BJ (cell line): Measurements from ENCODE around the gene CHCHD6. TPM values are rescaled to one million over a fixed set of nuclear protein-coding genes. Genes with fewer than 3 reads are reported as not detected.

Experiments used
- CTCF ChIA-PET: fragments of 350-600 bp; formaldehyde crosslinking; extraction: SDS; loops from one replicate; lab custom pipeline; 2021; ENCODE audit warnings: antibody characterized with exemption, inconsistent platforms; lab: Yijun Ruan, JAX
- POLR2A ChIA-PET: fragments of 300-600 bp; sonication (Branson Sonifier 250); formaldehyde crosslinking; extraction: SDS; loops from one replicate; lab custom pipeline; 2021; ENCODE audit warnings: antibody characterized with exemption; lab: Charles Lee
- DNase-seq: peaks from one replicate; pipeline ENCODE4 v3.0.0-alpha.2; 2011; ENCODE audit warnings: low read depth
- H3K27me3 ChIP-seq: 2 replicates; pipeline ENCODE4 v1.6.0; 2011; ENCODE audit warnings: low read length; ENCODE audit not compliant: control insufficient read depth, insufficient read depth
- H3K36me3 ChIP-seq: 2 replicates; pipeline ENCODE4 v1.5.1; 2011; ENCODE audit warnings: low read length; ENCODE audit not compliant: control insufficient read depth, insufficient read depth
- H3K4me3 ChIP-seq: 2 replicates; pipeline ENCODE4 v1.5.1; 2011; ENCODE audit warnings: low read depth, mild to moderate bottlenecking, control low read depth, low read length
- CTCF ChIP-seq: IDR thresholded peaks from 2 replicates; pipeline ENCODE4 v1.5.1; 2011; ENCODE audit warnings: low read depth, mild to moderate bottlenecking, control low read depth, inconsistent platforms, low read length, moderate library complexity; ENCODE audit not compliant: insufficient read depth
- polyA plus RNA-seq: library from polyadenylated mRNA; depleted of rRNA; stranded (reverse); fragments of >200 nt; gene quantifications from 2 replicates; pipeline ENCODE4 v1.2.3, GENCODE V29; 2011

CHCHD6 gene
- polyA plus RNA-seq, 1 experiment = 23.7 TPM

GRCh38 chr3:126925411-126926171, 221.6 kb downstream of the CHCHD6 start:
- TF ChIP-seq CTCF = no peak
- no peaks in the 10 kb centered on the region for H3K36me3 ChIP-seq
- ChIA-PET CTCF (interaction anchor here (1.9 kb wide), 1 partner anchor 172 kb away, joined by 6 read pairs; no protein-coding TSS in a partner anchor), POLR2A (no interaction called here)
- no peak for DNase-seq
- no peak overlapping the region for H3K4me3 ChIP-seq
- no peaks in the 10 kb centered on the region for H3K27me3 ChIP-seq

DNA sequence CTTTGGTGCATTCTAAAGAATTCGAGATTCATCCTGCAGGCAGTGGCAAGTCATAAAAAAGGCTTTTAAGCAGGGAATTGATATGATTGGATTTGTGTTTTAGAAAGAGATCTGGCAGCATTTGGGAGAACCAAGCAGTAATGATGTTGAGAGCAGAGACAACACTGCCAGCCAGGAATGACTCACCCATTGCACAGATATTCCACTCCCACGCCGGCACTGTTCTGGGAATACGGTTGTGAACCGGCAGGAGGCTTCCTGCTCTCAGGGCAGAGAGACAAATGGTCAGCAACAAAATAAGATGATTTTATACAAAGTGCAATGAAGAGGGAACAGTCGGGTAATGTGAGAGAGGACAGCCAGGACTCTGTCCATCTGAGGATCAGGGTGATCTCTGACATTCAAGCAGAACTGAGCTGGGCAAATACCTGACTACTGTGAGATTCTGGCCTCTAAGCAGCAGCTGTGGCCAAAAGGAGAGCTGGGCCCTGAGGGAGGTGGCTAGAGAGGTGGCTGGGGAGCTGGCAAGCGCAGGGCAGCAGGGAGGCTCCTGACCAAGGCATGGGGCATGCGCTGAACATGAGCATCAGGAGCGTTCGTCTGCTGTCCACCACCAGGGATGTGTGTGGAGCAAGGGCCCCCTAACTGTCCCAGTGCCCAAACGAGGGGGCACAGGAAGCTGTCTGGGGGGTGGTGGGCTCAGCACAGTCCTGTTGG, 222.8 kb downstream of the CHCHD6 start:
- Histone ChIP-seq H3K36me3 (no peaks in the 10 kb centered on the region), H3K27me3 (no peaks in the 10 kb centered on the region), H3K4me3 (no peak overlapping the region)
- peak; percentile 55 for TF ChIP-seq CTCF
- CTCF ChIA-PET = interaction anchor here (1.2 to 2.4 kb wide), 5 partner anchors 8 to 175 kb away, joined by 3 to 10 read pairs (median 5); no protein-coding TSS in a partner anchor
- POLR2A ChIA-PET = no interaction called here
- peak; percentile 42 for DNase-seq

DNA sequence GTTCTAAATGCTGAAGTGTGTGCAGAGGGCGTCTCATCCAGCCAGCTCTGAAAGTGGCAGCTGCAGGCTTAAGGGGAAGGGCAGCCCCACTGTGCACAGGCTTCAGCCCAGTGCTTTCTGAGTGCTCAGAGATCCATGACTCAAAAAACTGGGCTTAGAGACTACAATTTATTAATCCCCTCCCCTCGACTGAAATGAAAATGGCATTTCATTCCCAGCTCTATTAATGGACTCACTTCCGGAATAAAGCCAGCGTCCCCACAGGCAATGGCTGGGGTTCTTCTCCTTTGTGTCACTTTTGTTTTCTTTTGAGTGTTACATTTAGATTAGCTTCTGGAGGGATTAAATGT, 223.3 kb downstream of the CHCHD6 start:
- H3K4me3 ChIP-seq = no peak overlapping the region
- POLR2A ChIA-PET = no interaction called here
- DNase-seq = no peak
- no peaks in the 10 kb centered on the region for H3K27me3 ChIP-seq
- CTCF ChIA-PET = interaction anchor here (0.7 to 2.4 kb wide), 6 partner anchors 9 to 175 kb away, joined by 3 to 10 read pairs (median 4); no protein-coding TSS in a partner anchor
- no peaks in the 10 kb centered on the region for H3K36me3 ChIP-seq
- TF ChIP-seq CTCF = no peak

DNA sequence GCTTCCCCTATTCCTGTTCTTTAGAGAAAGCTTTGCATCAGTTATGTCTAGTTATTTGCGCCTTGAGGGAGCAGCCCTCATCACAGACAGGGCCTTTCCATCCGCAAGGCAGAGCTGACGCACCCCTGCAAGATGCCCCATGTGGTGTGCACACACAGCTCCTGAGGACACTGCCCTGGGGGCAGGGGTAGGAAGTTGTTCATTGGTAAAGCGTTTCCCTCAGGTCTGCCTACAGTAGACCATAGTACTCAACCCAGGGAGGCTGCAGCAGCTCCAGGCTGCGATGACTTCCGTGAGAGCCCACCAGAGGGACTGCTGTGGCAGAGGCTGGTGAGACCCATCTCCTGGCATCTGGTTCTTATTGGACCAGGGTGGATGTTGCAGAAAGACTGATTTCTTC, 223.8 kb downstream of the CHCHD6 start:
- DNase-seq = no peak
- H3K27me3 ChIP-seq = no peaks in the 10 kb centered on the region
- ChIA-PET POLR2A (no interaction called here), CTCF (interaction anchor here (0.7 to 2.4 kb wide), 6 partner anchors 9 to 176 kb away, joined by 3 to 10 read pairs (median 4); no protein-coding TSS in a partner anchor)
- H3K36me3 ChIP-seq = no peaks in the 10 kb centered on the region
- H3K4me3 ChIP-seq = no peak overlapping the region
- TF ChIP-seq CTCF = no peak

GRCh38 chr3:126928921-126929474, 225.0 kb downstream of the CHCHD6 start:
- H3K36me3 ChIP-seq = no peaks in the 10 kb centered on the region
- H3K27me3 ChIP-seq = no peaks in the 10 kb centered on the region
- no peak overlapping the region for H3K4me3 ChIP-seq
- POLR2A ChIA-PET = no interaction called here
- no peak for DNase-seq
- CTCF ChIA-PET = interaction anchor here (0.9 to 2.4 kb wide), 2 partner anchors 9 to 31 kb away, joined by 3 to 10 read pairs; no protein-coding TSS in a partner anchor
- TF ChIP-seq CTCF = no peak
